Measurements from ENCODE around the gene CFAP54.

Gene CFAP54

DNA sequence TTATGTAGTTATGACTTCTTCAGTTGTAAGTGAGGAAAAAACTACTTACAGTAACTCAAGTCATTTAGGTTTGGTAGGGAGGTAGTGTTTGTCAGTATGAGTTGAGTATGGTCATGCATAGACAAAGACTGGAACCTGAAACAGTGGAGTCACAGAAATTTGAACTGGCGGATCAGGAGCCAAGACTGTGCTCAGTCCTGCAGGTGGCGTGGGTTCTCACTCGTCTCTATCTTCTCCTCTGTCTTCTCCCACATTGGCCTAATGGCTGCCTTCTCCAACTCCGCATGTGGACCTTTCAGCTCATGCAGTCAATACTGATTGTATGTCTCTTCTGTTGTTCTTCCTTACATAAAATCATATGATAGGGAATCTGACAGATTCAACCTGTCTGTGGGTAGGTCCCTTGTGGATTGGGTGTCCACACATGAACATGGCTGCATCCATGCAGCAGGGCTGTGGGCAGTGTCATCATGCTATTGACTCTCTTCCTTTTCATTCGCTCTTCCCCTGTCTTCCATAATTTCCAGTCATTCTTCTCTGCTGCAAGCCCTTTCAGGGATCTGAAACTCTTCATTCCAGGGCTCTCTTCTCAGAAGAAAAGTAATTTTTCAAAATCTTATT lies 338.9 kb downstream of the CFAP54 start:
- DNase-seq (ENCODE audit: low spot score): no peak

DNA sequence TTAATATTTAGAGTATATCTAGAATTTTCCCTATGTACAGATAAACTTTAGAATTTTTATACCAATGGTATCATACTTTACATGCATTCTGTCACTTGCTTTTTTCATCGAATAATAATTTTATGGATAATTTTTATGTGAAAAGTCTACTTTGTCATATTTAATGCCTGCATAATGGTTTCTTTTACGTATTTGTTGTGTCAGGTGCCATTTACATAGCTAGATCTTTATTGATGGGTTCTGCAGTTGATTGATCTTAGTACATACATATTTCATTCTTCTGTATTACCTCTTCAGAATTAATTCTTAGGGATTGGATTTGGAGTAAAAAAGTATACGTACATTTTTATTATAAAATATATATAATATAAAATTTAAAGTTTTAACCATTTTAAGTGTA lies 340.0 kb downstream of the CFAP54 start:
- DNase-seq (ENCODE audit: low spot score): no peak

DNA sequence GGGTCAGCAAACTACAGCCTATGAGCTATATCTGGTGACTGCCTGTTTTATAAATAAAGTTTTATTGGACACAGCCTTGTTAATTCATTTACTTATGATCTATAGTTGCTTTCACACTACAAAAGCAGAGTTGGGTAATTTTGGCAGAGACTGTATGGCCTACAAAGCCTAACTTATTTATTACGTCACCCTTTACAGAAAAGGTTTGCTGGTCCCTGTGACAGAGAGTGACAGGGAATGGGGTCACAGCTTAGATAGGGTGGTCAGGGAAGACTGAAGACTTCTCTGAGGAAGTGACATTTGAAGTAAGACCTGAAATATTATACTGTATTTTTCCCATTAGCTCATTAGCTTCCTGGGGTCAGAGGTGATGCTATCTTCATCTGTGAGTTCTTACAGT lies 342.0 kb downstream of the CFAP54 start:
- DNase-seq (ENCODE audit: low spot score): no peak

DNA sequence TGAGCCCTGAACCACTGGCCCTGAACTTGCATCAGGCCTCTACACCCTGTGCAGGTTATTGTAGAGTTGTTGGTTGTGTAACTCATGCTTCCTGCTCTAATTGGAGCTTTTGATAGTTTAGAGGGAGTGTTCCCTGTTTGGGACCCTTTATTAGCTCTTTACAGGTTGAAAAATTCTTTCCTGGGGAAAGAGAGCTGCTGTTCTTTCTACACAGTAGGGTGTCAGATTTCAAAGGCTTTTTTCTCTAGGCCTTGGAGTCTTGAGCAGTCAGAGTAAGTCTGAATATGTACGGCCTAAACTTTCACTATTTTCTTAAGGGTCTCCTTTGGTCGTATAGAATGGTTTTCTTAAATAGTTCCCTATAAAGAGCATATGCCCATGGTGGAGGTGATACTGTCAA lies 356.9 kb downstream of the CFAP54 start:
- no peak for DNase-seq (ENCODE audit: low spot score)

DNA sequence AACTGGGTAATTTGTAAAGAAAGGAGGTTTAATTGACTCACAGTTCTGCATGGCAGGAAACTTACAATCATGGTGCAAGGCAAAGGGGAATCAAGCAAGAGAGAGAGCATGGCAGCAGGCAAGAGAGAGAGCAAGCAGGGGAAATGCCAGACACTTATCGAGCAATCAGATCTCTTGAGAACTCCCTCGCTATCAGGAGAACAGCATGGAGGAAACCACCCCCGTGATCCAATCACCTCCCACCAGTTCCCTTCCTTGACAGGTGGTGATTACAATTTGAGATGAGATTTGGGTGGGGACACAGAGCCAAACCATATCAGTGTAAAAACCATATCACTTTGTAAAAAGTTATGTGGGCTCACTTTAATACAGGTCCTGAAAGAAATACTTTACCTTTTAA lies 361.3 kb downstream of the CFAP54 start:
- no peak for DNase-seq (ENCODE audit: low spot score)

DNA sequence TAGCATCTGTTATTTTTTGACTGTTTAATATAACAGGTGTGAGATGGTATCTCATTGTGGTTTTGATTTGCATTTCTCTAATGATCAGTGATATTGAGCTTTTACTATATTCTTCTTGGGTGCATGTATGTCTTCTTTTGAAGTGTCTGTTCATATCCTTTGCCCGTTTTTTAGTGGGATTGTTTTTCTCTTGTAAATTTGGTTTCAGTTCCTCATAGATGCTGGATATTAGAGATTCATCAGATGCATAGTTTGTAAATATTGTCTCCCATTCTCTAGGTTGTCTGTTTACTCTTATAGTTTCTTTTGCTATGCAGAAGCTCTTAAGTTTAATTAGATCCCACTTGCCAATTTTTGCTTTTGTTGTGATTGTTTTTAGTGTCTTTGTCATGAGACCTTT lies 368.8 kb downstream of the CFAP54 start:
- no peak for DNase-seq (ENCODE audit: low spot score)

DNA sequence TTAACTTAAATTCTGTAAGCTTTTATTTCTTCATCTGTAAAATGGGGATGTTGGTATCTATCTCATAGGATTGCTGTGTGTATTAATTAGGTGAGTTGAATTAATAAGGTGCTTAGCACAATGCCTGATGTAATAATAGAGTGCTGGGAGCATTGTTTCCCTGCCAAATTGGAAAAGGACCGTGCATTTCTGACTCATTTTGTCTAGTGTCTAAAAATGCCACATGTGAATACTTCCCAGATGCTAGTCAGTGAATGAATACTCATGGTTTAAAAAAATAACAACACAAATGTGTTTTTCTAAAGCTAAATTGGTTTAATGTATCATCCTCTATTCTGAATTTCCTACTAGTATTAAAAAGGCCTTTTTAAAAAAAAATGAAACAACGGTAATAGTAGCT lies 372.3 kb downstream of the CFAP54 start:
- DNase-seq (ENCODE audit: low spot score): no peak

DNA sequence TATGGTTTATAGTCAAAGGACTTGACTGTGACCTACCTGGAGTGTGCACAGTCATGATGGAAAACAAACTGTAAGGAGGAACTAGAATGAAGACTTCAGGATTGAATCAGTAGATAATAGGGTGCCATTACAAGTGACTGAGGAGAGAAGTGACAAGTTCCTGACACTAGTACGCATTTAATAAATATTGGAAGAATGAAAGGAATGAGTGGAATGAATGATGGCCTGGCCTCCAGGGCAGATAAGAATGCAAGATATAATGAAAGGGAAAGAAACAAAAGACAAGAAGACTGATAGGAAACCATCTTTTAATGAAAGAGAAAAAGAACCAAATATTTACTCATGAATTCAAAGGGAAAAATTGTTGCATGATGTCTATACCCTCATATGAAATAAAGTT lies 372.9 kb downstream of the CFAP54 start:
- no peak for DNase-seq (ENCODE audit: low spot score)

DNA sequence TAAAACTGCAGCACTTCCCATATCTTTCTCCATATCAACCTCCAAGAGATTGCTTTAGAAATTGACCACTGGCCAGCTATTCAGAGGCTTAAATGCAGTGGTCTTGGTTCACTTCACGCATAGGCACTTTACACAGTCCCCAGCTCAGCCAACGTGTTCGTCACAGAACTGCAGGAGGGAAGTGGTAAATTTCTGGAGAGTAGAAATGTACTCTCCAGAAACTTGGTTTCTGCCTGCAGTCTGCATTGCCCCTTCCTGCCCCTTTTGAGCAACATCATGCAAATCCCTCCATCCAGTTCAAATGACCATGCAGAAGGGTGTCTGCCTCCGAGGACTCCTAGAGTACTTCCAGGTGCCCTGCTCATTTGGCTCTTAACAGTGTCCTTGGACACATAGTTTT lies 375.0 kb downstream of the CFAP54 start:
- no peak for DNase-seq (ENCODE audit: low spot score)

DNA sequence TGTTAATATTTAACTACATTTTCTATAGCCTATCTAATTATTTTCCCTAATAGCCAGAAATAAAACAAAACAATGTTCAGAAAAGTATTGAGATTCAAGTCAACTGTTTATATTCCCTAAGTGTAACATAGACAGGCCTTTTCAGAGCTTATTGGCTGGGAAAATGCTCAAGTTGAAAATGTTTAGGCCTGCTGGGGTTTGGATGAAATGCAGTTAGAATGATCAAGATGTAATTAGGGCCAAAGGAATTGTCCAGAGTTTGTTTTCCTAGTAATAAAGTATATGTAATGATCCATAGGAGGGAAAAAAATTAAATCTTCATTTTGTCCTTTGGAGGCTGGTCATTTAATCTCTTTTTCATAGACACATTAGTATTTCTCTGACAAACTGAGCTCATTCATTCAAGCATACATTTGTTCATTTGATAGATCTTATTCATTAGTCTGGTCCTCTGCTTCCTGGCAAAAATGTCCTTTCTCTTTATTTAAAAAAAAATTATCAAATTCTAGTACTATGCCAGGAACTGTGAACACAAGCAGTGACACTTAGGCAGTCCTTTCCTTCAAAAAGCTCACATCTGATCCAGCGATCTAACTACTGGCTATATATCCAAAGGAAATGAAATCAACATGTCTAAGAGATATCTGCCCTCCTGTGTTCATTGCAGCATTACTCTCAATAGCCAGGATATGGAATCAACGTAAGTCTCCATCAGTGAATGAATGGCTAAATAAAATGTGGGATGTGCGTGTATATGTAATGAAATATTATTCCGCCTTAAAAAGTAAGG lies 377.6 kb downstream of the CFAP54 start:
- DNase-seq (ENCODE audit: low spot score): no peak

DNA sequence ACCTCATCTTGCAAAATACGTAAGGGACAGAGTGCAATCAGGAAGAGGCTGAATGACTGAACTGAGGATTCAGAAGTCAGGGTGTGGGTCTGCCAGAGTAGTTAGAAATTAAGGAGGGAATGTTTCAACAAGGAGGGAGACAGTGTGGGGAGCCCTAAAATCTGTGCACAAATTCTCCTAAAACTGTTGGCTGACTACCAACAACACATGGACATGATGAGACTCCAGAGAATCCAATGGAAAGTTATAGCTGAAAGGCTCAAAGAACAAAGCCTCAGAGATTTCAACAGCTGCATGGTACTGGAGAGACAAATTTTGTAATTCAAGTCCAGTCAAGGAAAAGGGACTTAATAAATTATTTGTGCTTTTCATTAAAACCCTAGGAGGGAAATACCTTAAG lies 381.6 kb downstream of the CFAP54 start:
- DNase-seq (ENCODE audit: low spot score): no peak

DNA sequence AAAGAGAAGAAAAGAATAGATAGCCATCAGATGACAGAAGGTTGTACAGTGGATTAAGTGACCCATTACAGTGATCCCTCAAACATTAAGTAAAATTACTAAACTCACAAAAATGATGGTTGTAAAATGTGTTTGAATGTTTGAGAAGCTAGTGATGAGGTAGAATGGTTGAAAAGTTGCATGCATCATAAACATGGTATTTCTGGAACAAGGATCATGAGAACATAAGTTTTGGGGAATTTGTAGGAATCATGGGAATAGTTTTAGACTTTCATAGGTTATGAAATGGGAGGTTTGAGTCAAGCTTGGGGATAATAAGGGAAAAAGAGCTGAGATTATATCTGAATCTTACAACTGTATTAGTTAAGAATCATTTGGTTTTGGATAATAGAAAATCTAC lies 383.6 kb downstream of the CFAP54 start:
- no peak for DNase-seq (ENCODE audit: low spot score)

DNA sequence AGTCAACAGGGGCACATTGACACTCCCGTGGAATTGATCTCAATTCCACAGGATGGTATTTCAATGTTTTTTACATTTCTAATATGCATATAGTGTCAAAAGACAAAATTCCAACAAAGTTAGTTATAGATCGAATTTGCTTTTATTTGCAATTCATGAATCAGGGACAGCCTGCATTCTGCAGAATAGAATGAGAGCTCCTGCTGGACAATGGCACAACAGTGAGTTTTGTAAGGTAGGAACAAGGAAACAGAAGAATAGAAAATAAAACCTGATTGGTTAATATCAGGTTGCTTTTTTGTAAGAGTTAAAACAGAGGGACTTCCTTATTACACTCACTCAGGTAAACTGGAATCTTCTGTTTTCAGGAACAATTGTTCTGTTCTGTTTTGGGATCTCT lies 384.8 kb downstream of the CFAP54 start:
- no peak for DNase-seq (ENCODE audit: low spot score)

DNA sequence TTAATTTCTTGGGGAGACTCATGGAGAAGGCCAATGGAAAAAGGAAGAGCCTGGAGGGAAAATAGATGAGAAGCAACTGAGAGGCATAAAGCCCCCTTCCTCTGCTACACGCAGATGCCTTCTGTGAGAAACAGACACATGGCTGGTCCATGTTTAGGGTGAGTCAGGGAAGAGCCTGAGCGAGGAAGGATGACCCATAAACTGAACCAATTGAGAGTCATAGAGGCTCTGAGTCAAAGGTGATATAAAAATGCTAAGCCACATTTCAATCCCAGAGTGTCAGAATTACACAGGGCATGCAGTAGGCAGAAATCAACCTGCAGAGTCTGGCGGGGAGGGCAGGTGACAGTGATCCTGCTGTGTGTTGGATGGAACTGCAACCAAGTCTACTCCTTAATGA lies 387.6 kb downstream of the CFAP54 start:
- DNase-seq (ENCODE audit: low spot score): no peak

DNA sequence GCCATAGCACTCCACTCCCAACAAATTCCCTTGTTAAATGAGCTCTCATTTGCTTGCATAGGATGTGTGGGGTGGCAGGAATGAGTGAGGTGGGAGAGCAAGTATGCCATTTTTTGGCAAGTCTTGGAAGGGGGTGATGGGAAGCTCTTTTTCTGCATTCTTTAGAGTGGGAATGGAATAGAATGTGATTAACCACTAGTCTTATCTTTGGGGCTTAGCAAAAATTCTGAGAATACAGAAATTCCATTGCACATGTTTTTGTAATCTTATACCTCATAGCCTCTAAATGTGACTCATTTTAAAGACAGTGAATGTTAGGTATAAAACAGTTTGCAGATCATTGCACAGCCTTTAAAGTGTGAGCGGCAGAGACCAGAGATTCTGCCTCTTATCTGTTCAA lies 389.3 kb downstream of the CFAP54 start:
- no peak for DNase-seq (ENCODE audit: low spot score)

DNA sequence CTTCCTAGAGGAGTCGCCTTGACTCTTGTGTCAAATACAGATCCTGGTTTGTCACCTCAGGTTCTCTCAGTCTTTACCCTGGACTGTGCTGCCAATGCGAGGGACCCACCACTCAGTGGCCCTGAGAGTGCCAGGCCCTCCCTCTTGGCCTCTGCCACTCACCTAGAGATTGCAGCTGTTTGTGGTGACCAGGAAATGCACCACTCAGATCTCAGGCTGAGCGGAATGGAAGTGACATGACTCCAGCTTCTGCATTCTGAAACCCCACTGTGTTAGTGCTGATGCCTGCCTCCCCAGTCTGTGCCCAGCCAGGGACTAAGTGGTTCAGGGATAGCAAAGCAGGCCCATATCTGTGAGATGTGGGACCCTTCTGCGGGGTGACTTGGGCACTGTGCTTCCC lies 389.9 kb downstream of the CFAP54 start:
- no peak for DNase-seq (ENCODE audit: low spot score)

DNA sequence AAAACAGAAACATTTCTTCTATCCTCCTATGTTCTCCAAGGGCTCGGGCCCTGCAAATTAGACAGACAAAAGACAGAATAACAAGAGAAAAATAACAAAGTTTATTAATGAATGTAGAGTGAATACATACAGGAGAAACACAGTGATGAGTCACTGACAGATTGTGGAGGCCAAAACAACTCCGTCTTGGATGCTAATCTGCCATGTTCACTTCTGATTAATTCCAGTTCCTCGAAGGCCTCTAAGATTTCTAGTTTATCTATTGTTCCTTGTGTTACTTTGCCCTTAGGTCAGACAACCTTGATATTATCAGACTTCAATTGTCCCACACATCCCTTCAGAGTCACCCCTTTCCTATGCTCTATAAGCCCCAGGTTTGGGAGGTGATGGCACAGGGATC lies 390.8 kb downstream of the CFAP54 start:
- DNase-seq (ENCODE audit: low spot score): no peak

DNA sequence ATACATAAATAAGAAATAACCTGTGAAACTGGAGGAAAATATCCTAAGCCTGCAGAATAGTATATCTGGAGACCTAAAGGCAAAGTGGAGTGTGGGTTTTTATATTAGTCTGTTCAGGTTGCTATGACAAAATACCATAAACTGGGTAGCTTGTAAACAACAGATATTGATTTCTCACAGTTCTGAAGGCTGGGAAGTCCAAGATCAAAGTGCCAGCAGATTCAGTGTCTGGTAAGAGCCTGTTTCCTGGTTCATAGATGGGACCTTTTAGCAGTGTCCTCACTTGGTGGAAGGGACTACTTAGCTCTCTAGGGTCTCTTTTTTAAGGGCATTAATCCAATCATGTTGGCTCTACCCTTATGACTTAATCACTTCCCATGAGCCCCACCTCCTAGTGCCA lies 392.2 kb downstream of the CFAP54 start:
- no peak for DNase-seq (ENCODE audit: low spot score)

DNA sequence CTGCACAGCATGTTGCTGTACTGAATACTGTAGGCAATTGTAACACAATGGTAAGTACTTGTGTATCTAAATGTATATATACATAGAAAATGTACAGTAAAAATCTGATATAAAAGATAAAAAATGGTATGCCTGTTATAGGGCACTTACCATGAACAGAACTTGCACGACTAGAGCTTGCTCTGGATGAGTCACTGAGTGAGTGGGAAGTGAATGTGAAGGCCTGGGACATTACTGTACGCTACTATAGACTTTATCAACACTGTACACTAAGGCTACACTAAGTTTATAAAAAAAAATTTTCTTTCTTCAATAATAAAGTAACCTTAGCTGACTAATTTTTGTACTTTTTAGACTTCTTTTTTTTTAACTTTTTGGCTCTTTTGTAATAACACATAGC lies 393.5 kb downstream of the CFAP54 start:
- no peak for DNase-seq (ENCODE audit: low spot score)

DNA sequence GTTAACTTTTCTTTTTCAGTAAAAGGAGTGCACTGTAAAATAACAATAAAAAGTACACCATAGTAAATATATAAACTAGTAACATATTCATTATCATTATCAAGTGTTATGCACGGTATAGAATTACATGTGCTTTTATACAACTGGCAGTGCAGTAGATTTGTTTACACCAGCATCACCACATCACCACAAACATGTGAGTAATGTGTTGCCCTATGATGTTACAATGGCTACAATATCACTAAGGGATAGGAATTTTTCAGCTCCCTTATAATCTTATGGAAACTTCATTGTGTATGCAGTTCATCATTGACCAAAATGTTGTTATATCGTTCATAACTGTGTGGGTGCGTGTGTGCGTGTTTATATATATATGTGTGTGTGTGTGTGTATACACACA lies 394.2 kb downstream of the CFAP54 start:
- DNase-seq (ENCODE audit: low spot score): no peak

DNA sequence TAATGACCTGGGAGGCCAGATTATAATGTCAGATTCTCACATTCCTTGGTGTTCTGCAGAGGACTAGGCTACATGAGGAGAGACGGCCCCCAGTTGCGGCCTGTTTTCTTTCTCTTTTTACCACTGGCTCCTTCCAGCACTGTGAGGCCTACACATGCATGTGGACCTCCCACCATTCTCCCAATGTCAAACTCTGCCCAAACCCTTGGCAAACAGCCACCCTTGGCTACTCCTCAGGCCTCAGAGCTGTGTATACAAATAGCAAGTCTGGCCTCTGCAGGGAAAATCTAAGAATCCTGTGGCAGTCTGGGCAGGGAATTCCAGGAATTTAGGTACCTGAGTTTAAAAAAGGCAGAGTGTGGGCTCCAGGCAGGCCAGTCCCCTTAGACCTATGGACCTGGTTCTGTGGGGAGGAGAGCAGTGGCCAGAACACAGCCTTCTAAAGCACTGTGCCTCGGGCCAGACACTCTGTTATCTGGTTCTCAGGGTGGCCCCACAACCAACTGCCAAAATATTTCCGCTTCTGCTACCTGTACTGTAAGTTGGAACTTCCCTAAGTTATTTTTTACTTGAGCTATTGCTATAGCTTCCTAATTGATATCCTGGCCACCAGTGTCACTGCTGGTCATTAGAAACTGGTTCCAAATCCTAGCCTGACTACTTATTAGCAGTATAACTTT lies 397.8 kb downstream of the CFAP54 start:
- DNase-seq (ENCODE audit: low spot score): no peak

DNA sequence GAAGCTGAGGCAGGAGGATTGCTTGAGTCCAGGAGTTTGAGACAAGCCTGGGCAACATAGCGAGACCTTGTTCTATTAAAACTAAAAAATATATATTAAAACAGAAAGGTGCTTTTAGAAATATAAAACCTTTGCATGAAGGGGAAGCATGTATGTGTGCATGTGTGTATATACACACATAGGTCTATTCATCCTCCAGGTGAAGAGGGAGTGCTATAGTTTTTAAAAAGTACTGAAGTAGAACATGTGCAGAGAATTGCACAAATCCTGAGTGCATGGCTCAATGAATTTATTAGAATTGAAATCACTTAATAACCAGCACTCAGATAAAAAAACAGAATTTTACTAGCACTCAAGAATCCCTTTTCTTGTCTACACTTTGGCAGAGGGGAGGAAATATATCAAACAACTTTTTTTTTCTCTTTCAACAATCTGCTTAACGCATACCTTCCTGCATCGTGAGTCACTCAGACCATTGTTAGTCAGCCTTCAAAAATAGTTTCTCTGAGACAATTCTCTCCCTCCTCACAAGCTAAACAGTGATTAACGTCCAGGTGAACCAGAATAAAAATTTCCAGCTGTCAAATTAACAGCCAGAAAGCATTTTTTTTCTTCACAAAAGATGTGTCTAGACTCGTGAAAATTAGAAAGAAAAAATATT lies 400.0 kb downstream of the CFAP54 start:
- DNase-seq (ENCODE audit: low spot score): no peak

DNA sequence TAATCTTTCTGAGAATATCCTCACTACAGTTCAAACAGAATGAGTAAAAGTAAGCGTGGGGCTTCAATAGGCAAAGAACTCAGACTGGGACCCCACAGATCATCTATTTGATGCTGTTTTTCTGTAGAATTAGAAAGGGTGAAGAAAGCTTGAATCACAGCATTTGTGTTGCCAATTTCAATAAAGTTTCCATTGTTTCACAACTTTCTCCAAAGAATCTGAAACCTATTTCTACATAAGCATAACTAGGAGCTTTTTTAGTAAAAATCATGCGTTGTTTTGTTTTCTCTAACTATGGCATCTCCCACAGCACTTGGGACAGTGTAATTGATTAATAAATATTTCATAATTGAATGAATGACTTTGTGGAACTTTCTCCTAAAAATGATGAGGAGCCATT lies 401.0 kb downstream of the CFAP54 start:
- DNase-seq (ENCODE audit: low spot score): no peak
